KOPT-K1 (cell line): ENCODE data around the gene HYI.
"Not testable (repeated sequence)": the region's sequence is repeated elsewhere in the genome, so short reads cannot be mapped to it uniquely, and the experiment has no call there.

ENCODE experiments used
- H3K27ac ChIP-seq: fragments of 200-600 bp; sonication (generic); 2 replicates; pipeline ENCODE4 v1.5.1; 2016; ENCODE audit warnings: antibody characterized with exemption, mild to moderate bottlenecking, low read depth, low read length; ENCODE audit not compliant: poor library complexity, severe bottlenecking
- H3K36me3 ChIP-seq: fragments of 200-600 bp; sonication (generic); 2 replicates; pipeline ENCODE4 v1.5.1; 2017; ENCODE audit warnings: antibody characterized with exemption, mild to moderate bottlenecking, low read length, moderate library complexity; ENCODE audit not compliant: insufficient read depth
- H3K9me3 ChIP-seq: fragments of 200-600 bp; sonication (generic); 2 replicates; pipeline ENCODE4 v1.5.1; 2017; ENCODE audit warnings: antibody characterized with exemption, low read length, mild to moderate bottlenecking; ENCODE audit not compliant: insufficient read depth, poor library complexity, severe bottlenecking

Gene HYI

DNA sequence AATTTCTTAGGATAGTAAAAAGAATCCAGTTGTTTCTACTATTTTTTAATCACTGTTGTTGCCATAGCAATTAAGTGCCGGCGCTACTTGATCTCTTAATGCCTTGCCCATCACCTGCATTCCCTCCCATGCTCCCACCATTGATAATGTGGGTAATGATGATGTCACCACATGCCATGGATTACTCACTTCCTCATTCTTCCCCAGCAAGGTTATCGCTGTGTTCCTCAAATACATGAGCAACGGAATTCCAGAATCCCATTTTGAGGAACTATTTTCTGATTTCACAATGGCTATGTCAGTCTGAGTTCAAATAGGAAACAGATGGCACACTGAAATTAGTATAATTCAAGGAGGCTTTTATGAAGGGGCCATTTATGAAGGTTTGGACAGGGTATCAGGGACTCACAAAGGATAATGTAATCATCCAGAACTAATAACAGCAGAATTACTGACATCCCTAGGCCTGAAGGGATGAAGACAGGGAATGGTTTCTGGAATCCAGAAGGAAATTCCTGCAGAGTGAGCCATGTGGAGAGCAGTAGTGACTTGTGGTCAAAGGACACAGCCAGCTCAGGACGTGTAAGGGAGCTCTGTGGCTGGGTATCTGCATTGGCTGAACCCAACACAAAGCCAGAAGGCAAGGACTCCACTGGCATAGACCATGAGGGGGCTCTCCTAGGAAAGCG, 18.9 kb upstream of the HYI start:
- H3K9me3 ChIP-seq, H3K36me3 ChIP-seq, H3K27ac ChIP-seq: not testable (repeated sequence)

DNA sequence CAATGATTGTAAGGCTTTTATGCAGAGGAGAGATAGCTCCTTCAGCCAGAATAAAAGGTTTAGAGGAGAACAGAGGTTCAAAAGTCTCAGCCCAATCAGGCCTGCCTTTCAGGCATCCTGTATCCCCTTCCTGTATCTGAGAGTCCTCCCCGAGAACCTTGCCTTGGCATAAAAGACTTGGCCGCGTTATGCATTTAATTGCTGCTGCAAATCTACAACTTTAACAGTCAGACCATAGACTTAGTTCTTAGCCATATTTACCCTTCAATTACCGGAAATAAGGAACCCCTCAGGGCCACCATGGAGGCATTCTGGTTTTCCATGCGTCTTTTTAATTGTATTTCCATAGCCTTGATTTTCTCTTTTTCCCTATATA, 18.3 kb upstream of the HYI start:
- no peak overlapping the region for H3K27ac ChIP-seq
- no peaks in the 10 kb centered on the region for H3K9me3 ChIP-seq
- no peaks in the 10 kb centered on the region for H3K36me3 ChIP-seq

DNA sequence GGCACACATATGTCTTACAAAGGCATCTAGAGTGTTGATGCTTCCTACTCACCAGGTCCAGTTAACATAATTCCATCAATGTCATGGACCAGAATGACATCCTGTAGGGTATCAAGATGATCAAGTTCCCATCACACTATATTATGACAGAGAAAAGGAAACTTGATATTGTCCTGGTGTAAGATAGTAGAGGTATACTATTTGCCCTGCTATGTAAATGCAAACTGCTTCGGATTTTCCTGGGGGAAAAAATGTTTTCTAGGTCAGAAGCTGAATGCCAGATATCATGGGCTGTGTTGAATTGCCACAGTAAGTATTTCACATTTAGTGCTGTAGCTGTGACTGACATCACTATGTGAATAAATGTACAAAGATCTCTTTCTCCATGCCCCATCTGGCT, 16.2 kb upstream of the HYI start:
- H3K9me3 ChIP-seq: no peaks in the 10 kb centered on the region
- H3K36me3 ChIP-seq: no peaks in the 10 kb centered on the region
- H3K27ac ChIP-seq: no peak overlapping the region

DNA sequence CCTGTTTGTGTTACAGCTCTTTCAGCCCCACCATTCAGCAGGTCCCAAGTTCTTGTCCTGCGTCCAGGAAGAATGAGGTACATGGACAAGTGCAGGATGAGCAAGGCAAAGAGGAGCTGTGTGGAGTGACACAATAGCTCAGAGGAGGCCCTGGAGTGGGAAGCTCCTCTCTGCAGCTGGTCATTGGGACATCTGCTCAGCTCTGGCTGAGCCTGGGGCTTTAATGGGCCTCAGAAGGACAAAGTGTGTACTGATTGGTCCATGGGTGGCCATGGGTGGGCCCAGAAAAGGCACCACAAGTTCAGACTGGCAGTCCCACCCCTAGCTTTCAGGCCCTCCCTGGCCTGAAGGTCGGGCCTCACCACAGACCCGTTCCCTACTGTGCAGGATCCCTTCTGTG, 14.7 kb upstream of the HYI start:
- Histone ChIP-seq H3K27ac (no peak overlapping the region), H3K36me3 (no peaks in the 10 kb centered on the region), H3K9me3 (no peaks in the 10 kb centered on the region)

DNA sequence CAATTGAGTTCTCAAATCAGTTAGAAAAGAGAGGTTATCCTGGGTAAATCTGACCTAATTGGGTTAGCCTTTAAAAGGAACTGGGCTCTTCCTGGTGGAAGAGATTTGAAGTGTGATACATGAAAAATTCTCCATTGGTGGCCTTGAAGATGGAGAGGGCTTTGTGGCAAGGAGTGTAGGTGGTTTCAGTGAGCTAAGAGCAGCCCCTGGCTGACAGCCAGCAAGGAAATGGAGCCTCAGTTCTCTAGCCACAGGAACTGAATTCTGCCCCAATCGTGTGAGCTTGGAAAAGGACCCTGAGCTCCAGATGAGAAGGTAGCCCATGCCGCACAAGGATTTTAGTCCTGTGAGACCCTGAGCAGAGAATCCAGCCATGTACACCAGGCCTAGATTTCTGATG, 12.7 kb upstream of the HYI start:
- no peak overlapping the region for H3K27ac ChIP-seq
- no peaks in the 10 kb centered on the region for H3K36me3 ChIP-seq
- no peaks in the 10 kb centered on the region for H3K9me3 ChIP-seq

DNA sequence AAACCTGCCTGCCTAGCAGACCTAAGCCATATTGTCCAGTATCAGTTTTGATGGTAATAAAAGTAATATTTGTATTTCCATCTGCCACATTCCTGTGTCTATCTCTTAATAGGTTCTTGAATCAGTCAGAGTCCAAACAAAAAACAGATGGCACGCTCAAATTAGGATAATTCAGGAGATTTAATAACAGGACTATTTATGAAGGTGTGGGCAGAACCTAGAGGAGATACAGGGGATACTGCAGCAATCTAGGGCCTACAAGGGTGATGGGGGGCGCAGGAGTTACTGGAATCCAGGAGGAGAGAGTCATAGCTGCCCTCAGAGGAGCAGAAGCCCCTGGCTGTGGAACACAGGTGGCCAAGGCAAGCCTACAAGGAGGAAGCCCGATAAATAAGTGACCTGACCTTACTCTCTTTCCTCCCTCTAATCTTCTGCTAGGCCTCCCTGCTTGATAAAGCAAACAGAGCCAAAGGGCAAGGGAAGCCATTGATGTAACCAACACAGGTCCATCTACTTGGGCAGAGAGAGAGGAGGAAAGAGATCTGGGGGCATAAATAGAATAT, 11.9 kb upstream of the HYI start:
- Histone ChIP-seq H3K9me3 (no peaks in the 10 kb centered on the region), H3K27ac (no peak overlapping the region), H3K36me3 (no peaks in the 10 kb centered on the region)

DNA sequence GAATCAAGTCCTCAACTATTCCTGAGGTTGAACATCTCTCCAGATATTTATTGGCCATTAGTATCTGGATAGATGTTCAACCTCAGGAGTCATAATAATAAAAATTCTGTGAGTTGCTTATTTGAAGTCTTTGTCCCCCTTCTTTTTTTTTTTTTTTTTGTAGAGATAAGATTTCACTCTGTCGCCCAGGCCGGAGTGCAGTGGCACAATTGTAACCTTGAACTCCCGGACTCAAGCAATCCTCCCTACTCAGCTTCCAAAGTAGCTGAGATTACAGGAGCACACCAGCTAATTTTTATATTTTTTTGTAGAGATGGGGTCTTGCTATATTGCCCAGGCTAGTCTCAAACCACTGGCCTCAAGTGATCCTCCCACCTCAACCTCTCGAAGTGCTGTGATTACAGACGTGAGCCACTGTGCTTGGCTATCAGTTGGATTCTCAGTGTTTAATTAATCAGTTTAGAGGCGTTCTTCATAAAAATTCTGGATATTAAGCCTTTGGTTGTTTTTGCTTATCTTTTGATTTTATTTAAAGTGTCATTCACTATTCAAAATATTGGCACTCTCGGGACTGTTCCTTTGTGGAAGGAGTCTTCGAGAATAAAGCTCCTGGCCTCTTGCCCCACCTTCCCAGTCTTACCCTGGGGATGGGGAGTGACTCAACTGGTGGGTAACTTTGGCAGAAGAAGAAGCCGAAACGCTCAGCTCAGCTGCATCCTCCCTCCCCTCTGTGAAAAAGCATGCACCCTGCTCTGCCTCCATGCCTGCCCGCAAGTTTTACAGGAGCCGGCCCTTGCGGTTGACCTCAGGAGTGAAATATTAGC, 11.2 kb upstream of the HYI start:
- H3K36me3 ChIP-seq: no peaks in the 10 kb centered on the region

DNA sequence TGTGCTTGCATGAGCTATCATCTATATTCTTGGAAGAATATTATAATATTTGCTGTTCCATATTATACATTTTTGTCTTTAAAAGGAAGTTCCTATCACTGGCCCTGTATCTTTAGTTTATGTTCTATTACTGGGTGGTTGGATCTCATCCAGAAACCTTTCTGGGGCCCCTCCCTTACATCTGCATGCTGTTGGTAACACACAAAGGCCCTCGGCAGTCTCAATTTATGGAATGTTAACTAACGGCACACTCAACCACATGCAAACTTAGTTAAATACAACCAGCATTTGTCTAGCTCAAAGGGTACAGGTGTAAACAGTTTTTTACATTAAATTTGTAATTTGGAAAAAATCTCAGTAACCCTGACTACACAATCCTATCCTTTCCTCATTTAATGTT, 9.7 kb upstream of the HYI start:
- H3K27ac ChIP-seq: no peak overlapping the region
- no peaks in the 10 kb centered on the region for H3K9me3 ChIP-seq
- no peaks in the 10 kb centered on the region for H3K36me3 ChIP-seq

More for the DNA sequence above, 11.2 kb upstream of the HYI start:
- Histone ChIP-seq H3K9me3 (no peaks in the 10 kb centered on the region), H3K27ac (no peak overlapping the region)

DNA sequence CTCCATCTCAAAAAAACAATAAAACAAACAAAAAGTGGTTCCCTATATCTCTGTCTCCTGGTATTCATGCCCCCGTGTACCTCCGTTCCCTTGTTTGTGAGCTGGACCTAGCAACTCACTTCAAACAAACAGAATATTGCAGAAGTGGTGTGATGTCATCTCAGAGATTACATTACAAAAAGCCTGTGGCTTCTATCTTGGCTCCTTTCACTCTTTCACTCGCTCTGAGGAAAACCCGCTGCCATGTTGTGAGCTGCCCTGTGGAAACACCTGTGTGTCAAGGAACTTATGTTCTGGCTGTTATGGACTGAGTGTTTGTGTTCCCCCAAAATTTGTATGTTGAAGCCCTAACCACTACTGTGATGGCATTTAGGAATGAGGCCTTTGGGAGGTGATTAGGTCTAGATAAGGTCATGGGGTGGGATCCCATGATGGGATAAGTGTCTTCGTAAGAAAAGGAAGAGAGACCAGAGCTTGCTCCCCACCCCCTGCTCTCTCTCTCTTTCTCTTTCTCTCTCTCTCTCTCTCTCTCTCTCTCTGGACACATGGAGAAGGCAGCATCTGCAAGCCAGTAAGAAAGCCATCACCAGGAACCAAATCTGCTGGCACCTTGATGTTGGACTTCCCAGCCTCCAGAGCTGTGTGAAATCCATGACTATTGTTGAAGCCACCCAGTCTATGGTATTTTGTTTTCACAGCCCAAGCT, 7.4 kb upstream of the HYI start:
- no peak overlapping the region for H3K27ac ChIP-seq
- no peaks in the 10 kb centered on the region for H3K36me3 ChIP-seq
- H3K9me3 ChIP-seq: no peaks in the 10 kb centered on the region

DNA sequence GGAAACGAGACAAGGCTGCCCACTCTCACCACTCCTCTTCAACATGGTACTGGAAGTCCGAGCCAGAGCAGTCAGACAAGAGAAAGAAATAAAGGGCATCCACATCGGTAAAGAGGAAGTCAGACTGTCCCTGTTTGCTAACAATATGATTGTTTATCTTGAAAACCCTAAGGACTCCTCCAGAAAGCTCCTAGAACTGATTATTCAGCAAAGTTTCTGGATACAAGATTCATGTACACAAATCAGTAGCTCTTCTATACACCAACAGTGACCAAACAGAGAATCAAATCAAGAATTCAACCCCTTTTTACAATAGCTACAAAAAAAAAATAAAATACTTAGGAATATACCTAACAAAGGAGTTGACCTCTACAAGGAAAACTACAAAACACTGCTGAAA, 4.6 kb upstream of the HYI start:
- not testable (repeated sequence) for H3K9me3 ChIP-seq, H3K27ac ChIP-seq, H3K36me3 ChIP-seq

DNA sequence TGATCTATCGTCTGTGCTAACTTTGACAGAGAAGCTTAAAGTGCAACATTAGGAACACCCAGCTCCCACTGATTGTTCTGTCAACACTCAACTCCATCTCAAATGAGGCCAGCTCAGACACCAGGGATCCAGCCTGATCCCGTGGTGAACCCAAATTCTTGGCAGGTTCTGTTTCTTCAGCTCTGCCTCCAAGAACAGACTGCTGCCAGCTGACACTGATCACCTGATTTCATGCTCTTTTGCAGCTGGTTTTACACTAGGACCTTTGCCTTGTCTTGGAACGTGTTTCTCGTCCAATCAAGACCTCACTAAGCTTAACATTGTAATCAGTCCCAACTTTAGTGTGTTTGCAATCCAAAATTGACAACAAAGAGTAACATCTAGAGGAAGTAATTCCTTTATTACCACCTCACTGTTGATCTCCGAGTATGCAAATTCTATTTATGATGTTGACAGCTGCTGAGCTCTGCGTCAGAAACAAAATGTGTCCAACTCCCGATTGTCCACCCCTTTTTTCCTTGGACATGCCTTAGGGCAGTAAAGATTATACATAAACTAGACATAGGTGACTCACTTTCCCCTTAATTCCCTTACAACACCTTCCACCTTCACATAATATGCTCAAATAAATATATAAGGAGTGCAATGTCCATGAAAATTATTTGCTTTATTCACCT, 1.6 kb upstream of the HYI start:
- no peaks in the 10 kb centered on the region for H3K9me3 ChIP-seq
- H3K36me3 ChIP-seq: peaks cover 24% of the 10 kb centered on the region
- H3K27ac ChIP-seq: no peak overlapping the region

DNA sequence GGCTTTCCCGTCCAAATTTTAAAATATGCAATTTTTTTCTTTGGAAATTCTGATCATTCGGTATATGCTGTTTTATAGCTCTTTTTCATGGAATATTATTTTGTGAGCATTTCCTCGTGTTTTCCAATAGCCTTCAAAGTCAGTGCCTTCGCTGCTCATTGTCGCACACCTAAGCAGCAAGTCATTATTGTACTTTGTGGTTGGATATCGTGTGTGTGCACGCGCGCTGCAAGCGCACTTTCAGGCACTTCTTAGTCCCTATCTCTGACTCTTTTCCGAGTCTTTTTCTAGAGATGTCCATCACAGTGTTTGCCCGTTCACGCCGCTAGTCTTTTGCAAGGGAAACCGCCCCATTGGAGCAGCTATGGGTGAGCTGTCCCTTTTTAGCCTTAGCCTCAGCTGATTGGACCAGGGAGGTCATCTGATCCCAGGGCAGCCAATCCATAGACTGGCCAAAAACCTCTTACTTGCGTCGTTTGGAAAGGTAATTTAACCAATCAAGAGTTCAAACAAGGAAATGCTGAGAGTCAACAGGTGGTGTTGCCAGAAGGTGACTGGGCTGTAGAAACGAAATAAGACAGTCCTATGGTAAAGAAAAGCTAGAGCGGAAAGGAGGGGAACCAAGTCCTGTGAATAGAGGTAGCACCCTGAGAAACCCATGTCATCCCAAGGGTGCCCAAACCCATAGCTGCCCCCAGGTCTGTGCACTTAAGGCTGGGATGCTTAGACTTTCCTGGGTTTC, 710 bp upstream of the HYI start:
- Histone ChIP-seq H3K27ac (peak overlapping the region; percentile 51), H3K9me3 (no peaks in the 10 kb centered on the region)

DNA sequence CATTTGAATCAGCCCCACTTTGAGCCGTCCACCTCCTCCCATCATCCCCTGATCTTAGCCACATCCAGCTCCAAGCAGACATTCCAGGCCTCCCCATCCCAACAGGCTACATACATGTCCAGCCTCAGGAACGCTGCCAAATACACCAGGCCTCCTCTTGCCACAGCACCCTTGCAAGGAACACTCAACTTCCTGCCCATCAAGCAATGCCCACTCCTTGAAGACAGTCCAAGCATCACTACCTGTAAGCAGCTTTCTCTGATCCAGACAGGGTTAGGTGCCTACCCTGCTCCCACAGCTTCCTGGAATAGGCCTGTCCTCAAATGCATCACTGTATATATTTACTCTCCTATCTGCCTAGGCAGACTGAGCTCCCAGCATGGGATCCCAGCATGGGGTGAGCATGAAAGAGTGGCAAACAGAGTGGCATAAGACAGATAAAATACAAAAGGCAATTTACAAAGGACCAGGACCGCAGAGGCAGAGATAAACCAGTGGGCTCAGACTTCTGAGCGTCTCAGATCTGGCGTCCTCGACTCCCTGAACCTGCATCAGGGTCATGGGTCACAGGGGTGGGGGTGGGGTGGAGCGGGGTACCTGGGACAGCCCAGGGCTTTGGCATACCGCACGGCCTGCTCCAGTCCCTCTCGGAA, 816 bp downstream of the HYI start:
- Histone ChIP-seq H3K9me3 (no peaks in the 10 kb centered on the region), H3K36me3 (peaks cover 49% of the 10 kb centered on the region), H3K27ac (peak overlapping the region; percentile 51)

More for the DNA sequence above, 710 bp upstream of the HYI start:
- peaks cover 33% of the 10 kb centered on the region for H3K36me3 ChIP-seq
